Measurements from ENCODE around the gene HOGA1.
"Not testable (repeated sequence)": the region's sequence is repeated elsewhere in the genome, so short reads cannot be mapped to it uniquely, and the experiment has no call there.

Gene HOGA1

DNA sequence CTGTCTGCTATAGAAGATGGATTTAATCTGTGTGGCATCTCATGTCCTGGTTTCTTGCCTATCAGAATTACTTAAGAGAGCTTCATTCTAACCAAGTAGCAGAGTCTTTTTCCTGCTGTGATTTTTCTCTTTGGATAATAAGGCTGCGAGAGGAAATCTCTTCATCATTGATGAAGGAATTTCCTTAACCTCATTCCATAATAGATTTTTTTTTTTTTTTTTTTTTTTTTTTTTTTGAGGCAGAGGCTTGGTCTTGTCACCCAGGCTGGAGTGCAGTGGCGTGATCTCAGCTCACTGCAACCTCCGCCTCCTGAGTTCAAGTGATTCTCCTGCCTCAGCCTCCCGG lies 65.2 kb downstream of the HOGA1 start:
- not testable (repeated sequence) for DNase-seq (ENCODE audit: low spot score)

DNA sequence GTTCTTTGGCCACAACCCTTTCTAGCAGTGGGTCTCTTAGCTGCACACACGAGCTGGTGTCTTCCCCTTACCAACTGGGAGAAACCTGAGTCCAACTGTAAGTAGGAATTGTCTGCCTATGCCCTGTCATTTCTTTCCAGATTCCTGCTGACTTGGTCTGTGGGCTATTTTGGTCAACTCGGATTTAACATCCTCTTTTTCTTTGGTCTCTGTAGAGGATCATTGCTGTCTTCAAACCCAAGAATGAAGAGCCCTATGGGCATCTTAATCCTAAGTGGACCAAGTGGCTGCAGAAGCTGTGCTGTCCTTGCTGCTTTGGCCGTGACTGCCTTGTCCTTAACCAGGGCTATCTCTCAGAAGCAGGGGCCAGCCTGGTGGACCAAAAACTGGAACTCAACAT lies 66.5 kb downstream of the HOGA1 start:
- DNase-seq (ENCODE audit: low spot score) = no peak

DNA sequence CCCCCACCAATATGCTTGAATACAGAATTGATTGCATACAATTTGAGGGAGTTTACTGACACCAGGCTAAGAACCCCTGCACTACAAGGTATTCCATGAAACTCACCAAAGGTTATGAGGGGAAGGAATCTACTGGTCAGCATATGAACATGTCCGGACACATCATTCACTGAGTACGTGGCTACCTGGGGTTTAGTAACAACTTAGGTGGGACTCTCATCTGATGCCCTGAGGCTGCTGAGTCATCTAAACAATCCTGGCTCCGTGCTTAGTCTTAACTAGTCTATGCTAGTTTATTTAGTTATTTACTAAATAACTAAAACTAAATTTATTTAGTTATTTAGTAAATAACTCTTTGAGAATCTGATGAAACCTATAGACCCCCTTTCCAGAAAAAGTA lies 67.6 kb downstream of the HOGA1 start:
- DNase-seq (ENCODE audit: low spot score) = peak; percentile 67

DNA sequence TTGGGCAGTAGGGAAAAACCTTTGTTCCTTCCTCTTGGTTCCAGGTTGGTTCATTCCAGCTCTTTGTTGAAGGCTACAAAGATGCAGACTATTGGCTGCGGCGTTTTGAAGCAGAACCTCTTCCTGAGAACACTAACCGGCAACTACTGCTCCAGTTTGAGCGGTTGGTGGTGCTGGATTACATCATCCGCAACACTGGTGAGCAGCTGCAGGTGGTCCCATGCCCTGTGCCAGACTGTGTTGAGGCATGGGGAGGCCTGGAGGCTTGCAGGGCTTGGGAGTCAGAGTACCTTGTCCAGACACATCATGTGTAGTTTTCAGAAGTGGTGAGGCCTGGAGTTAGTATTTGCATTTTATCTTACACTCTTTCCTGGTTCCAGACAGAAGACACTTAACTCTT lies 72.6 kb downstream of the HOGA1 start:
- no peak for DNase-seq (ENCODE audit: low spot score)

DNA sequence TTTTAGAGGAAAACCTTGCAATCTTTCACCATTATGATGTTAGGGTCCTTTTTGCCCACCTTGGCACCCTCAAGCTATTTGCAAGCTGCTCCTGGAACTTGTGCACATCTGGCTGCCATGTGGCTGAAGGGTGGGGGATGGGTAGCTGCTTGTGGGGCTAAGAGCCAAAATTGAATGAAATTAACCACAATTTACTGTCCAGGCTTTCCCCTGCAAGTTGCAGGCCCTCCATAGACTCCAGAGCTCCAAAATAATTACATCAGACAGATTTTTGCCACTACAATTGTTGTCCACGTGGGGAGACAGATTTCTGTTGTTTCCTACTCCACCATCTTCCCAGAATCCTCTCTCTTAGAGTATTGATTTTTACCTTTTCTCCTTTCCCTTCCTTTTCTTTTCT lies 75.4 kb downstream of the HOGA1 start:
- DNase-seq (ENCODE audit: low spot score) = no peak

Measured in kidney tubule cell (primary cell).